Neural progenitor cell (in vitro differentiated cells): ENCODE measurements around the gene TXNRD1. TPM values are rescaled to one million over a fixed set of nuclear protein-coding genes. Genes with fewer than 3 reads are reported as not detected.

Experiments
- DNase-seq: peaks from one replicate; pipeline ENCODE4 v3.0.0-alpha.2; 2016; ENCODE audit warnings: low spot score
- H2AFZ ChIP-seq: fragments of 200-600 bp; sonication (generic); replicated peaks from 2 replicates; pipeline ENCODE4 v1.6.1; 2016; ENCODE audit warnings: antibody characterized with exemption
- H3F3A ChIP-seq: fragments of 200-600 bp; sonication (generic); 2 replicates; pipeline ENCODE4 v1.6.1; 2016; ENCODE audit warnings: antibody characterized with exemption, low read depth
- H3K27ac ChIP-seq: fragments of 200-600 bp; sonication (generic); 2 replicates; pipeline ENCODE4 v1.5.1; 2016; ENCODE audit warnings: mild to moderate bottlenecking
- H3K27me3 ChIP-seq: fragments of 200-600 bp; sonication (generic); 2 replicates; pipeline ENCODE4 v1.6.1; 2016; ENCODE audit warnings: mild to moderate bottlenecking, moderate library complexity
- H3K36me3 ChIP-seq: fragments of 200-600 bp; sonication (generic); 2 replicates; pipeline ENCODE4 v1.5.1; 2016
- H3K4me1 ChIP-seq: fragments of 200-600 bp; sonication (generic); 2 replicates; pipeline ENCODE4 v1.6.1; 2016; ENCODE audit warnings: mixed run types
- H3K4me2 ChIP-seq: fragments of 200-600 bp; sonication (generic); 2 replicates; pipeline ENCODE4 v1.6.1; 2016
- H3K4me3 ChIP-seq: fragments of 200-600 bp; sonication (generic); 2 replicates; pipeline ENCODE4 v1.5.1; 2016
- H3K79me2 ChIP-seq: fragments of 200-600 bp; sonication (generic); 2 replicates; pipeline ENCODE4 v1.6.1; 2016; ENCODE audit warnings: low read depth
- H3K9ac ChIP-seq: fragments of 200-600 bp; sonication (generic); 2 replicates; pipeline ENCODE4 v1.6.1; 2016
- H3K9me3 ChIP-seq: fragments of 200-600 bp; sonication (generic); 2 replicates; pipeline ENCODE4 v1.5.1; 2016; ENCODE audit warnings: low read depth
- H4K20me1 ChIP-seq: fragments of 200-600 bp; sonication (generic); 2 replicates; pipeline ENCODE4 v1.6.1; 2016; ENCODE audit warnings: low read depth
- H3K27ac Mint-ChIP-seq: 3 replicates; pipeline ENCODE4 v1.8.0; 2021; ENCODE audit warnings: mixed read lengths
- H3K27me3 Mint-ChIP-seq: 2 replicates; pipeline ENCODE4 v1.8.0; 2022; ENCODE audit warnings: low read depth, mild to moderate bottlenecking, inconsistent platforms, moderate library complexity, mixed read lengths; ENCODE audit not compliant: insufficient read depth
- H3K36me3 Mint-ChIP-seq: 3 replicates; pipeline ENCODE4 v1.8.0; 2021; ENCODE audit warnings: mixed read lengths
- H3K4me1 Mint-ChIP-seq: 3 replicates; pipeline ENCODE4 v1.8.0; 2021; ENCODE audit warnings: mixed read lengths
- H3K4me3 Mint-ChIP-seq: 3 replicates; pipeline ENCODE4 v1.8.0; 2021; ENCODE audit warnings: mild to moderate bottlenecking, moderate library complexity, mixed read lengths
- H3K9me3 Mint-ChIP-seq: 3 replicates; pipeline ENCODE4 v1.8.0; 2020; ENCODE audit warnings: mixed read lengths
- EZH2 ChIP-seq: fragments of 200-600 bp; sonication (generic); IDR thresholded peaks from 2 replicates; pipeline ENCODE4 v1.6.1; 2017; ENCODE audit warnings: antibody characterized with exemption, mild to moderate bottlenecking, moderate library complexity
- EZH2phosphoT487 ChIP-seq: fragments of 200-600 bp; sonication (generic); IDR thresholded peaks from 2 replicates; pipeline ENCODE4 v1.6.1; 2017; ENCODE audit warnings: antibody characterized with exemption
- total RNA-seq: library from RNA; depleted of rRNA; stranded (reverse); fragments of >200 nt; gene quantifications from 2 replicates; pipeline ENCODE4 v1.2.3, GENCODE V29; 2015; ENCODE audit warnings: low replicate concordance
- TF ChIP-seq, protein P1 (sequence below): fragments of 200-600 bp; sonication (generic); IDR thresholded peaks from 2 replicates; pipeline ENCODE4 v1.5.1; 2017; ENCODE audit warnings: antibody characterized with exemption, mild to moderate bottlenecking

TXNRD1 gene
- total RNA-seq, 1 donor from 2014 or later: 99.8 TPM

DNA sequence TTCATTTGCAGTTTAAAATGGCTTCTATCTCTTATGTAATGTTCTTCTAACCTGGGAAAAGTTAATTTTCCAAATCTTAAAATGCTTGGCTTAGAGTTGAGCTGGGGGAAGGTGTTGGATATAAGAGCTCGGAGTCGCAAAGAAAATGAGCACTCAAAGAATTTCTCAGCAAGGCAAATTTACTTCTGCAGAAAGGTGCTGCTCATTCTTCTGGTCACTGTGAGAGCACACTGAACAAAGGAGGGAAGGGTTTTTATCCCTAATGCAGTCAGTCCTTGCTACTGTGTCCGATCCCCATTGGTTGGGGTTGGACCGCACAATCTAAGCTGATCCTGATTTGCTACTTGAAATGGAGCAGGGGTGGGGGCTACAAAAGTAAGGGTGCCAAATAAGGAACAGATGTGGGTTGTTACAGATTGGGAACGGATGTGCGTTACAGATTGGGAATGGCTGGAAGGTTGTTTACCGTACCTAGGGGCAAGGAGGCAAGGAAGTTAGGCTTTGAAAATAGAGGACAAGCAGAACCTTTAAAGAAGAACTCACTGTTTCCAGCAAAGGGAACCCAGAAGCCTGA is 19.4 kb downstream of the TXNRD1 start:
- Histone ChIP-seq H3K4me1 (no peaks in the 10 kb centered on the region), H3K9me3 (no peaks in the 10 kb centered on the region), H3K9ac (no peak overlapping the region), H2AFZ (peak overlapping the region; percentile 61), H3F3A (no peaks in the 10 kb centered on the region), H3K27ac (no peak overlapping the region), H4K20me1 (no peaks in the 10 kb centered on the region), H3K4me3 (no peak overlapping the region), H3K36me3 (no peaks in the 10 kb centered on the region), H3K79me2 (no peaks in the 10 kb centered on the region), H3K4me2 (no peak overlapping the region), H3K27me3 (no peaks in the 10 kb centered on the region)
- Mint-ChIP-seq H3K27ac (no peak overlapping the region), H3K4me1 (no peaks in the 10 kb centered on the region), H3K27me3 (no peaks in the 10 kb centered on the region), H3K36me3 (peaks cover 2% of the 10 kb centered on the region), H3K4me3 (no peak overlapping the region), H3K9me3 (peaks cover 14% of the 10 kb centered on the region)
- peak; percentile 12 for DNase-seq
- TF ChIP-seq, protein P1, sequence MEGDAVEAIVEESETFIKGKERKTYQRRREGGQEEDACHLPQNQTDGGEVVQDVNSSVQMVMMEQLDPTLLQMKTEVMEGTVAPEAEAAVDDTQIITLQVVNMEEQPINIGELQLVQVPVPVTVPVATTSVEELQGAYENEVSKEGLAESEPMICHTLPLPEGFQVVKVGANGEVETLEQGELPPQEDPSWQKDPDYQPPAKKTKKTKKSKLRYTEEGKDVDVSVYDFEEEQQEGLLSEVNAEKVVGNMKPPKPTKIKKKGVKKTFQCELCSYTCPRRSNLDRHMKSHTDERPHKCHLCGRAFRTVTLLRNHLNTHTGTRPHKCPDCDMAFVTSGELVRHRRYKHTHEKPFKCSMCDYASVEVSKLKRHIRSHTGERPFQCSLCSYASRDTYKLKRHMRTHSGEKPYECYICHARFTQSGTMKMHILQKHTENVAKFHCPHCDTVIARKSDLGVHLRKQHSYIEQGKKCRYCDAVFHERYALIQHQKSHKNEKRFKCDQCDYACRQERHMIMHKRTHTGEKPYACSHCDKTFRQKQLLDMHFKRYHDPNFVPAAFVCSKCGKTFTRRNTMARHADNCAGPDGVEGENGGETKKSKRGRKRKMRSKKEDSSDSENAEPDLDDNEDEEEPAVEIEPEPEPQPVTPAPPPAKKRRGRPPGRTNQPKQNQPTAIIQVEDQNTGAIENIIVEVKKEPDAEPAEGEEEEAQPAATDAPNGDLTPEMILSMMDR: no peak
- TF ChIP-seq EZH2phosphoT487 (no peak), EZH2 (no peak)

DNA sequence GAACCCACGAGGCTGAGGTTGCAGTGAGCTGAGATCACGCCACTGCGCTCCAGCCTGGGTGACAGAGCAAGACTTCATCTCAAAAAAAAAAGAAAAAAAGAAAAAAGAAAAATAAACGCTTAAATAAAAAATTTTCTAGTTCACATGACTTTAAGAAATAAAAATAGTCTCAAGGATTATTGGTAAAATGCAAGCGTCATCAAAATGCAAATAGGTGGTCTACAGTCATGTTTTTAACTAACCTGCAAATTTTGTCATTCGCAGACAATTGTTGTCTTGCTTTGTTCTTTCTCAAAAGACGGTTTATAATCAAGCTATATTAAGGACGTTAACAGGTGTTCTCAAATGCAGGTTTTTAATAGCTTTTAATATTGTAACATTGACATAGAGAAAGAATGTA is 22.4 kb downstream of the TXNRD1 start:
- TF ChIP-seq EZH2phosphoT487 (no peak), EZH2 (no peak)
- TF ChIP-seq, protein P1: no peak
- peaks cover 11% of the 10 kb centered on the region for H3K9me3 Mint-ChIP-seq

DNA sequence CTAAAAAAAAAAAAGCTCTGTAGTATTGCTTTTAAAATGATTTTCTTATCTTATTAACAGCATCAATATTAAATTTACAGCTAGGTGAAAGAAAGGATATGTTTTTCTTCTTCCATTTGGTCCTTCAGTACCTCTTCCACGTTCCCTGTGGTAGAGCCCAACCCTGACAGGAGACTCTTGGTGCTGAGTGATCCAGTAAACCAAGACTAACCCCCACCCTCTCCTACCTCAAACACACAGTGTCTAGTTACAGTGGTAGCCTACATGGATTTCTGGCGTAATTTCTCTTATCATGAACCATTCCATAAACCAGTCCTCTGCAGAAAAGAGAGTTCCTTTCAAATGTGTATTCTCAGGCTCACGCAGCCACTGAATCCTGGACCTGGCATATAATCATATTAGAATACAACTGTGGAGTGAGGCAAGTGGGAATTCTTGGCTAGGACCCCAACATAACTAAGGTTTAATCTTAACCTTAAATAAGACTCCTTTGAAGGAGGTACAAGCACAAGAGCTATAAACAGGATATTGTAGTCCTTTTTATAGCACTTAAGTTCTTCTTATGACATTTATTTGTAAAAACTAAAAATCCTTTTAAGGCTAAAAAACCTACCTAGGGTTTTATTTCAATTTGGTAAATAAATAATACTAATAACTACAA is 27.1 kb downstream of the TXNRD1 start:
- TF ChIP-seq EZH2phosphoT487 (no peak), EZH2 (no peak)
- TF ChIP-seq, protein P1: no peak
- Histone ChIP-seq H3K27me3 (no peaks in the 10 kb centered on the region), H3K79me2 (no peaks in the 10 kb centered on the region), H4K20me1 (no peaks in the 10 kb centered on the region), H2AFZ (no peak overlapping the region), H3K27ac (no peak overlapping the region), H3K4me1 (no peaks in the 10 kb centered on the region), H3K4me3 (no peak overlapping the region), H3K9me3 (no peaks in the 10 kb centered on the region), H3F3A (no peaks in the 10 kb centered on the region), H3K36me3 (no peaks in the 10 kb centered on the region), H3K4me2 (no peak overlapping the region), H3K9ac (no peak overlapping the region)
- H3K36me3 Mint-ChIP-seq: no peaks in the 10 kb centered on the region
- no peaks in the 10 kb centered on the region for H3K9me3 Mint-ChIP-seq
- H3K27me3 Mint-ChIP-seq: peaks cover 2% of the 10 kb centered on the region
- no peak for DNase-seq
- H3K27ac Mint-ChIP-seq: no peak overlapping the region
- H3K4me1 Mint-ChIP-seq: no peaks in the 10 kb centered on the region
- no peak overlapping the region for H3K4me3 Mint-ChIP-seq

More for the DNA sequence above, 22.4 kb downstream of the TXNRD1 start:
- Histone ChIP-seq H3K36me3 (no peaks in the 10 kb centered on the region), H3K4me2 (no peak overlapping the region), H3K4me3 (no peak overlapping the region), H3K9me3 (no peaks in the 10 kb centered on the region), H4K20me1 (no peaks in the 10 kb centered on the region), H3K9ac (no peak overlapping the region), H3K27ac (no peak overlapping the region), H3K79me2 (no peaks in the 10 kb centered on the region), H2AFZ (no peak overlapping the region), H3K27me3 (no peaks in the 10 kb centered on the region), H3F3A (no peaks in the 10 kb centered on the region), H3K4me1 (no peaks in the 10 kb centered on the region)
- H3K4me1 Mint-ChIP-seq: no peaks in the 10 kb centered on the region
- no peak for DNase-seq
- H3K27me3 Mint-ChIP-seq: peaks cover 2% of the 10 kb centered on the region
- no peak overlapping the region for H3K27ac Mint-ChIP-seq
- no peak overlapping the region for H3K4me3 Mint-ChIP-seq
- peaks cover 2% of the 10 kb centered on the region for H3K36me3 Mint-ChIP-seq
